Activated T-cell treated with anti-CD3 and anti-CD28 coated beads for 1 hour (primary cell): Measurements from ENCODE around the gene TRPM2.
A peak's percentile ranks its signal among the peaks of the same experiment; 100 is the strongest.
"Not testable (repeated sequence)": the region's sequence is repeated elsewhere in the genome, so short reads cannot be mapped to it uniquely, and the experiment has no call there.

Experiments
- DNase-seq: peaks from one replicate; pipeline ENCODE4 v3.0.0-alpha.2; 2020; ENCODE audit warnings: low read depth

Gene TRPM2

DNA sequence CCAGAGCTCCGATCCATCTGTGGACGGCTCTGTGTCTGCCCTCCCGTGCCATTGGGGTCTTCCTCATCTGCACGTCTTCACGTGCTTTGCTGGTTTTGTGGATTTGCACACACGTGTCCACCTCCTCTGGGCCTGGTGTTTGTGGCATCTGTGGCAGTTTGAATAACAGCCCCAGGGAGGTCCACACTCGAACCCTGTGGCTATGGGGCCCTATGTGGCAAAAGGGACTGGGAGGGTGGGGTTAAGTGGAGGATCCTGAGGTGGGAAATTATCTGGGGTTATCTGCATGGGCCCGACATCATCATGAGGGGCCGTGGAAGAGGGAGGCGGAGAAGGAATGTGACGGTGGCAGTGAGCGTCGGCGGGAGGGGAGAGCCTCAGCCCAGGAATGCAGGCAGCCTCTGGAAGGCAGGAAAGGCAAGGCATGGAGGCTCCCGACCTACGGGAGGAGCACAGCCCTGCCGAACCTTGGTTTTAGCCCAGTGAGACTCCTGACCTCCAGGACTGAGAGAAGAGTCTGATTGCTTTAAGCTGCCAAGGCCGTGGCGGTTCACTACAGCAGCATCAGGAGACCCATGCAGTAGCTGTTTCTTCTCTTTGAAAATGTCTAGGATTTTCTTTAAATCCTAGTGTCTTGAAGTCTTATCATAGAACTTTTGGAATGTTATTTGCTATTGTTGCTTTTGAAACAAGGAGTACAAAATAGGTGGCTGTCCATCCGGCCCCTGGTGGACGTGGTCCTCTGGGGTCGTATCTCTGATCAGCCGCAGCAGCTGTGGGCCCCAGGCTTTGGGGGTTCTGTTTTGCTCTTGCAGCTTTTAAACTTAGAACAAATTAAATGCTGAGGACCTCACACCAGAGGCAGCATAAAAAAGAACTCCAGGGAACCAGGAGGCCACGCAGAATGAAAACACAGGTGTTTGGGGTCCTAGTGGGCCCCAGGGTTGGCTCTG, 61.9 kb downstream of the TRPM2 start:
- DNase-seq: no peak

- DNase-seq: no peak
Measured at GRCh38 chr21:44416193-44416592, 62.8 kb downstream of the TRPM2 start.

GRCh38 chr21:44417621-44418107, 64.2 kb downstream of the TRPM2 start:
- DNase-seq: not testable (repeated sequence)

GRCh38 chr21:44418108-44418875, 64.9 kb downstream of the TRPM2 start:
- no peak for DNase-seq

- DNase-seq: no peak
Measured at GRCh38 chr21:44418876-44419230, 65.4 kb downstream of the TRPM2 start.

DNA sequence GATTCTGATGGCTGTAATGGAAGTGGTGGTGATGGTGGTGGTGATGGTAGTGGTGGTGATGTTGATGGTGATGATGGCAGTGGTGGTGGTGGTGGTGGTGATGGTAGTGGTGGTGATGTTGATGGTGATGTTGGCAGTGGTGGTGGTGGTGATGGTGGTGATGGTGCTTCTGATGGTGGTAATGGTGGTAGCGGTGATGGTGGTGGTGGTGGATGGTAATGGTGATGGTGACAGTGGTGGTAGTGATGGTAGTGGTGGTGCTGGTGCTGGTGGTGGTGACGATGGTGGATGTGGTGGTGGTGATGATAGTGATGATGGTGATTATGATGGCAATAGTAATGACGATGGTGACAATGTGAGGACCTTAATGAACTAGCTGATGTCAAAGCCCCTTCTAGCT, 66.3 kb downstream of the TRPM2 start:
- DNase-seq: no peak

DNA sequence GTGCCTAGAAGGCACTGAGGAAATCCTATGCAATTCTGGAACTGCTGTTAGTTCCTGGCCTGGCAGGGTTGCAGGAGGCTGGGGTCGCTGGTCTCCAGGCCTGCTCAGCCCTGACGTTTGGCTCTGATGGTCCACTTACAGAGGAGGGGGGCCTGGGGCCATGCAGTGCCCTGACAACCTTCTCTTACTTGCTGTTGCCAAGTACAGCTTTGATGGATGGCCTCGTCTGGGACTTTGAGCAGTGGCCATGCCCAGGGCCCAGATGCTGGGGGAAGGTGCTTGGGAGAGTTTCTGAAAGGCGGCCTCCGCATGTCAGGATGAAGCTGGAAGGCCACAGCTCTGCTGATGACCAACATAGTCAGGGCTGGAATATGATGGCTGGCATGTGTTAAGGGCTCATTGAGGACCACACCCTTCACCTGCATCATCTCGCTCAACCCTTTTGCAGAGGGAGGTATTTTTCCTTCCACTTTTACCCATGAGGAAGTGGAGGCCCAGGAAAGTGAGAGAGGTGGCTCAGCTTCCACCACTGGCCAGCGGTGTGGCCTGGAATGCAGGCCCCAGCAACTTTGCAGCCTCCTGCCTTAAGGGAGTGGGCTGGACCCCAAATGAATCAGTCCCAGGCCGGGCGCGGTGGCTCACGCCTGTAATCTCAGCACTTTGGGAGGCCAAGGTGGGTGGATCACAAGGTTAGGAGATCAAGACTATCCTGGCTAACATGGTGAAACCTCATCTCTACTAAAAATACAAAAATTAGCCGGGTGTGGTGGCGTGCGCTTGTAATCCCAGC, 67.2 kb downstream of the TRPM2 start:
- no peak for DNase-seq

- DNase-seq: no peak
Measured at GRCh38 chr21:44421901-44422840, 68.8 kb downstream of the TRPM2 start.

DNA sequence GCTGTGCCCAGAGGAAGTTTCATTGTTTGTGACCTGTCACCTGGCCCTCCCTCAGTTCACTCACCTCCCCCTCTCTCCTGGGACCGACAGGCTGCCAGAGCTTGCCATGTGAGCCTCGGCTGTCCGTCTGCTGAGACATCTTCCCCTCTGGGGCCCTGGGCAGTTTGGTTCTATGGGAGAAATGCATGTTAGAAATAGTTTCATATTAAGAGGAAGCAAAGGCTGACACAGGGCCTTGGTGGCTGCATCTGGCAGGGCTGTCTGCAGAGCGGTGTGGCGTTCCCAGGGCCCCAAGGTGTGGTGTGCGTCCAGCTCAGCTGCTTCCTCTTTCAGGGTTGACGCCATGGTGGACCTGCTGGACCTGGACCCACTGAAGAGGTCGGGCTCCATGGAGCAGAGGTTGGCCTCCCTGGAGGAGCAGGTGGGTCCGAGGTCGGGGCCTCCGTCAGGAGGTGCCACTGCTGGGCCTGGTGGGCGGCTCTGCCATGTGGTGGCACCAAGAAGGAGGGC, 69.9 kb downstream of the TRPM2 start:
- no peak for DNase-seq

DNA sequence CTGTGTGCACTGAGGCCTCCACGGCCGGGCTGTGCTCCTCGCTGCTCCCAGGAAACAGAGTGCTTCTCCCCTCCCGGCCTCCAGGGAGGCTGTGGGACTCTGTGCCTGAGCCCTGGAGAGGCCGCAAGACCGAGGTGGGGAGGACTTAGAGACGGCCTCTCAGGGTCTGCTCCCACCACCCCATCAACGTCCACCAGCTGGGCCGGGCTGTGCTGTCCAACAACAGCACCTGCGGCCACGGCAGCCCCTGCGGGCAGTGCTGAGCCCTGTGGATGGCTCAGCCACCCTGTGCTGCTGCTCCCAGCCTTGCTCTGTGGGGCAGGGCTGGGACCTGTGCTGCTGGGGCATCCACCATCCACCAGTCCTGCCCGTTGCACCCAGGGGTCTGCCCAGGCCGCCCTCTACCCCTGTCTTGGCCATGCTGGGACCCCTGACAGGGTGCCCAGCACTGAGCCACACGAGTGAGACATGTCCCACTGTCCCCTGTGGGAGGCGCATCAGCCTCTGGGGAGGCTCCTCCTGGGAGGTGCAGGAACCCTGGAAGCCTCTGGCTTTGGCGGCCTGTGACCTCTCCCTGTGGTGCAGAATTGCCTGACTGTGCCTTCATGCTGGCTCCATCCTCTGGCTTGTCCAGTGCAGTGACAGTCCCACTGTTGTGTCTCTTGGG, 70.7 kb downstream of the TRPM2 start:
- DNase-seq: no peak

DNA sequence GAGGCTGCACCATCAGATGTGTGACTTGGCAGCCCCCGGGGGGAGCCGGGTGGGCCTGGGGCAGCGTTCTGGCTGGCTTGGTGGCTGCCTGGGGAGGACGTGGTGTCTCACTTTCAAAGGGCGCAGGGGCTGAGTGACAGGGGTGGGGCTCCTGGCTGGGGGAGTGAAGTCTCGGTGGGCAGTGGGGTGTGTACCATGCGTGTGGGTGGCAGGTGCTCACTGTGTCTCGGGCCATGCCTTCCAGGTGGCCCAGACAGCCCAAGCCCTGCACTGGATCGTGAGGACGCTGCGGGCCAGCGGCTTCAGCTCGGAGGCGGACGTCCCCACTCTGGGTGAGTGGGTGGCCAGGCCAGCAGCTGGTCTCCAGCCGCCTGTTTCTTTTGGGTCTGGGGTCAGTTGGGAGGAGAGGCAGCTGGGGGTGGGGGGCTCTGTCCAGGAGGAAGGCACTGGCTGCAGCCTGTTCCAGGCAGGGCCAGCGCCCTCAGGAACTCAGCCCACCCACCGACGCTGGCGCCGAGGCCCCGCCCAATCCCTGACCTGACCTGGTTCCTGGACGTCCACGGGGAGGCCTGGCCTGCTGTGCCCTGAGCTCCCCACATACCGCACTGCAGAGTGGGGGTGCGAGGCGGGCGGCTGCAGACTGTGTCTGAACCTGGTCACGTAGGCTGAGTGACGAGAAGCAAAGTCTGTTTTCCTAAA, 71.3 kb downstream of the TRPM2 start:
- no peak for DNase-seq

- no peak for DNase-seq
Measured at GRCh38 chr21:44425307-44425894, 72.0 kb downstream of the TRPM2 start.

- no peak for DNase-seq
Measured at GRCh38 chr21:44425895-44426662, 72.7 kb downstream of the TRPM2 start.

GRCh38 chr21:44426663-44427191, 73.3 kb downstream of the TRPM2 start:
- no peak for DNase-seq

GRCh38 chr21:44427241-44428120, 74.1 kb downstream of the TRPM2 start:
- DNase-seq: no peak

DNA sequence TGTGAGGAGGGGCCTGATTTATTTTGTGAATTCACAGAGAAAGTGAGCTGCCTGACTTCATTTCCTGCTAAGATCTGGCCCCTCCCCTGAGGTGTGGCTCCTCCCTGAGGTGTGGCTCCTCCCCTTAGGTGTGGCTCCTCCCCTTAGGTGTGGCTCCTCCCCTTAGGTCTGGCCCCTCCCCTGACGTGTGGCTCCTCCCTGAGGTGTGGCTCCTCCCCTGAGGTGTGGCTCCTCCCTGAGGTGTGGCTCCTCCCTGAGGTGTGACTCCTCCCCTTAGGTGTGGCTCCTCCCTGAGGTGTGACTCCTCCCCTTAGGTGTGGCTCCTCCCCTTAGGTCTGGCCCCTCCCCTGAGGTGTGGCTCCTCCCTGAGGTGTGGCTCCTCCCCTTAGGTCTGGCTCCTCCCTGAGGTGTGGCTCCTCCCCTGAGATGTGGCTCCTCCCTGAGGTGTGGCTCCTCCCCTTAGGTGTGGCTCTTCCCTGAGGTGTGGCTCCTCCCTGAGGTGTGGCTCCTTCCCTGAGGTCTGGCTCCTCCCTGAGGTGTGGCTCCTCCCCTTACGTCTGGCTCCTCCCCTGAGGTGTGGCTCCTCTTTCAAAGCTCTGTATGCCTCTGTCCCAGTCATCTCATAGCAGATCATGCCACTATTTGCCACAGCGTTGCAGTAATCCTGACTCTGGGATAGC, 75.0 kb downstream of the TRPM2 start:
- DNase-seq: peak; percentile 19

GRCh38 chr21:44429894-44430293, 76.5 kb downstream of the TRPM2 start:
- DNase-seq: no peak
